NCI-H524 treated with DMSO at 0.1 percent for 48 hours (cell line): ENCODE measurements around the gene GOLGA6C.
"Not testable (repeated sequence)": the region's sequence is repeated elsewhere in the genome, so short reads cannot be mapped to it uniquely, and the experiment has no call there.

ENCODE experiments used
- DNase-seq: peaks from one replicate; lab custom pipeline; 2025; lab: John Stamatoyannopoulos, UW

Gene GOLGA6C

DNA sequence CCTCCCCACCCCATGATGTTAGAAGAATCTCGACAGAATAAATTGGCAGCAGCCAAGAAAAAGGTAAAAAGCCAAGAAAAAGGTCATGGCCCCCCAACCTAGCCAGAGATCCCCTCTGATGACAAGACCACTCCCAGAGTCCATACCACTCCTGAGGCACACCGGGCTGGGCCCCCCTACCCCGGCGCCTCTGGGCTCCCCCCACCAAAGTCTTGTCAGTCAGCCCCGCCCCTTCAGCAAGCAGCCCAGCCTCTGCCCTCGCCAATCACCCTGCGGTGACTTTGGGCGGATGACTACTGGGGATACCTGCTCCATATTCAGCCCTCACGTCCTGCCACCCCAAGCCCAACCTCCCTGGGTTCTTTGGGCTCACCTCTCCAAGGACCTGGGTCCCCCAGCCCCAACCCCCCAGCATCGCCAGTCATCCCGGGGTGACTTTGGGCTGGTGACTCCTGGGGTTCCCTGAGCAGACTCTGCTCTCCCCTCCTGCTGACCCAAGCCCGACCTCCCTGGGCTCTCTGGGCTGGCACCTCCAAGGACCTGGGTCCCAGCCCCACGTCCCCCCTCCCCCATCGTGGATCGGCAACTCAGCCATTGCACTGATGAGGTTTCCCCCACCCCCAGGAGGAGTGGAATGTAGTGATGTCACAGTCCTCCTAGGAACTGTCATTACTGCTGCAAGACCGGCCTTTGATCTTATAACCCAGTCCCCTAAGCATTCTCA, 648 bp downstream of the GOLGA6C start:
- not testable (repeated sequence) for DNase-seq

DNA sequence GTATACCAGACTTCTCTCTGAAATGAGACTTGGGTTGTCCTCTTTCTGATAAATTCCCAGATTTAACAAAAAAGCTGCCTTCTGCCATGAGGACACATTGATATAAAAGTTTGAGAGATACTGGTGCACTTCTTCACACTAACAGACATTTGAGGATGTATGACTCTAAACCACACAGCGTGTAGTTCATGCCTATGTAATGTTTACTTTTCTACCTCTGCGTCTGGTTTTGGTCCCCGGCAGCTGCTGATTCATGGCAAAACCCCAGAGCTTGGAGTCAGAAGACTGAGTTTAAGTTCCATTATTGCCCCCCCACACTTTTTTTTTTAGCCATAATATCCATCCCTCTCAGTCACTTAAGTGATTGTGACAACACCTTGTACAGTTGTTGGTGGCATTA, 1.7 kb downstream of the GOLGA6C start:
- DNase-seq: not testable (repeated sequence)

GRCh38 chr15:75273751-75274359, 15.7 kb downstream of the GOLGA6C start:
- DNase-seq: not testable (repeated sequence)

GRCh38 chr15:75274509-75275107, 16.5 kb downstream of the GOLGA6C start:
- not testable (repeated sequence) for DNase-seq

GRCh38 chr15:75275617-75276016, 17.5 kb downstream of the GOLGA6C start:
- DNase-seq: not testable (repeated sequence)

- not testable (repeated sequence) for DNase-seq
These were observed 20.4 kb downstream of the GOLGA6C start for GRCh38 chr15:75278497-75278896.

DNA sequence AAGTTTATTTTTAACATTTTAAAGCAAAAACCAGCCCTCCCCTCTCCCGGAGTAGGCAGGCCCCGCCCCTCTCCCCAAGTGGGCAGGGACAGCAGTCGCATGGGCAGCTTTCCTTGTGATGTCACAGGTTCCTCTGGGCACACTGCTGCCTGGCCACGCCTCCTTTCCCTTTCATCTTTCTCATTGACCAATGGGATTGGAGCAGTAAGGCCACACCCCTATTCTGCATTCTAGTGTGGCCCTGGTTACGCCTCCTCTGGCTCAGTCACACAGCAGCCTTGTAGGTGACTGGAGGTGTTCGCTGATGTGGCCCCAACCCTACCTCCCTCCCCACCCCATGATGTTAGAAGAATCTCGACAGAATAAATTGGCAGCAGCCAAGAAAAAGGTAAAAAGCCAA, 24.4 kb downstream of the GOLGA6C start, which contains the start of gene GOLGA6D:
Gene GOLGA6D, plus strand, starts transcription at position 264 of the 400 bp plus-strand sequence. Its CDS starts 41 bp downstream, at position 305.
- DNase-seq: not testable (repeated sequence)

GRCh38 chr15:75284152-75284551, 26.0 kb downstream of the GOLGA6C start:
- DNase-seq: not testable (repeated sequence)

DNA sequence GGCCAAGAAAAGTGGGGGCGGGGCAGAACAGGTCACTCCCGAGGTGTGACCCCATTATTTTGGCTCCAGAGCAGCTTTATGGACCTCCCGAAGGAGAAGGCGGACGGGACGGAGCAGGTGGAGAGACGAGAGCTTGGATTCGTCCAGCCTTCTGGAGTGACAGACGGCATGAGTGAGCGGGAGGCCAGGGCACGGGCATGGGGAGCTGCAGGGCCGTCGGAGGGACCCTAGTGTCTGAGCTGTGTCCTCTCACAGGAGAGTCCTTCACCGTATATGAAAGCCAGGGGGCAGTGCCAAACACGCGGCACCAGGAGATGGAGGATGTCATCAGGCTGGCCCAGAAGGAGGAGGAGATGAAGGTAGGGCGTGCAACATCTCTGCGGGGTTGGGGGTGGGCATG, 35.5 kb downstream of the GOLGA6C start:
- DNase-seq: not testable (repeated sequence)

DNA sequence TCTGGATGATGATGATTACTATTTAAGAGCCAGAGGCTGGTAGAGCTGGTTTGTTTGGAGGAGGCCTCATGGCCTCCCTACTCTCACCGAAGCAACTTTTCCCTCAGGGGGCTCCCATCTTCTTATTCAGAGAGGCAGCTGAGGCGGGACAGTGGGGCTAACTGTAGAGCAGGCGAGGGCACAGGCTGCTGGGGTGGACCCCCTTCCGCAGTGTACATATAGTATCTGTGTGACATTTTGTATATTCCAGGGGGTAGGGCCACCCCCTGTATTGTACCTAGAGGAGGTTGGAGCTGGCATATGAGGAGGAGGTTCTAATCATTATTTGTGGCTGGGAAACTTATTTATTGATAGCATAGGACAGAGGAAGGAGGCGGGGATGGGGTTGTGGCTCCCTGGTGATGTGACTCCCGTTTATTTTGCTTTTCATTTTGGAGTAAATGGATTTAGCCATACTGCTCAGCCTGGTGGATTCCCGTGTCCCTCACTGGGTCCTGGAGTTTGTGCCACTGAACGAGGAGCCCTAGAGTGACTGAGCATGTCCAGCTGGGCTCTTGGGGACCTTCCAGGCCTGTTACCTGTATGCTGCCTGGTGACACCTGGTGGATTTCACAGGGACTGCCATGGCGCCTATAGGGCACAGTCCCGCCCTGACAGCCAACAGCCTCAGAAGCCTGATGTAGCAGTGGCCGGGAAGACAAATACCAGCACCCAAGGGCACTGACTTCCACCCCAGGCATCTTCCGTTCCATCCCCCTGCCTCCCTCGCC, 40.6 kb downstream of the GOLGA6C start:
- not testable (repeated sequence) for DNase-seq

DNA sequence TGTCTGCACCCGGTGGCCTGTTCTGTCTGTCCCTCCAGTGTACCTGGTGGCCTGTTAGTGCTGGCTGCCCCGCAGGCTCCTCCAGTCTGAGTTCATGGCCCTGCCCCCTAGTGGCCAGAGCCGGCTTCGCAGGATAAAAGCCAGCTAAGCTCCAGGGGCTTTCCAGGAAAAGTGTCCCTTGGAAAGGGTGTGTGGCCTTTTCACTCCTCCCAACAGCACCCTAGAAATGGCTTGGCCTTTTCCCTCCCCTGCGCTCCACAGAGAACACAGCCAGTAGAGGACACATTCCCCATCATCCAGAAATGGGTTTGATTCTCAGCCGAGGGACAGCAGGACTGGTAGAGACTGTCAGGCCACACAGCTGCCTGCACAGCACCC, 41.2 kb downstream of the GOLGA6C start:
- not testable (repeated sequence) for DNase-seq

DNA sequence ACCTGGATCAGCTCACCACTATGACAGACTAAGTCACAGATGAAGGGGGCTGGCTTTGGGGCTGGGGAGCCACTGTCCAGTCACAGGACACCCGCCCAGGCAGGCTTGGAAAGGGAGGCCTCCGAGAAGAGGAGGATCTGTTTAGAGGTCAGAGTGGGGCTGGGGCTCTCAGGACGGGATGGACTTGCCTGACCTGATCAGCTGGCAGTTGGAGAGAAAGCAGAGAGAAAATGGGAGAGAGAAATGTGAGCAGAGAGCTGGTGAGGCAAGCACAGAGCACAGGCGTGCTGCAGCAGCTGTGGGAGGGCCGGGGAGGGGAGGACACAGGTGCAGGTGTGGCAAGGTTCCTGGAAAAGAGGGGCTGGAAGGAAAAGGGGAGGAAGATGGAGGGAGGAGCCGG, 41.9 kb downstream of the GOLGA6C start:
- DNase-seq: not testable (repeated sequence)

GRCh38 chr15:75302318-75302717, 44.2 kb downstream of the GOLGA6C start:
- DNase-seq: no peak

- not testable (repeated sequence) for DNase-seq
These were observed 44.6 kb downstream of the GOLGA6C start for GRCh38 chr15:75302753-75303152.

DNA sequence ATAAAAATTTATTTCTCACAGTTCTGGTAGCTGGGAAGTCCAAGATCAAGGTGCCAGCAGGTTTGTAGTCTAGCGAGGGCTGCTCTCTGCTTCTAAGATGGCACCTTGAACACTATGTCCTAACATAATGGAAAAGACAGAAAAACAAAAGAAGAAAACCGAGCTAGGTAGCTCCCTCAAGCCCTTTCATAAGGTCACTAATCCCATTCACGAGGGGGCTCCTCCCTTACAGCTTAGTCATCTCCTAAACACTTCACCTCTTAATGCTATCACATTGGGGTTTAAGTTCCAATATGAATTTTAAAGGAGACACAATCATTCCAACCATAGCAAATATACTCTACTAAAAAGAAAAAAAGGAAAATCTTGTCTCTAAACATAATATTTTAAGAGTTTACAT, 48.1 kb downstream of the GOLGA6C start:
- DNase-seq: no peak

DNA sequence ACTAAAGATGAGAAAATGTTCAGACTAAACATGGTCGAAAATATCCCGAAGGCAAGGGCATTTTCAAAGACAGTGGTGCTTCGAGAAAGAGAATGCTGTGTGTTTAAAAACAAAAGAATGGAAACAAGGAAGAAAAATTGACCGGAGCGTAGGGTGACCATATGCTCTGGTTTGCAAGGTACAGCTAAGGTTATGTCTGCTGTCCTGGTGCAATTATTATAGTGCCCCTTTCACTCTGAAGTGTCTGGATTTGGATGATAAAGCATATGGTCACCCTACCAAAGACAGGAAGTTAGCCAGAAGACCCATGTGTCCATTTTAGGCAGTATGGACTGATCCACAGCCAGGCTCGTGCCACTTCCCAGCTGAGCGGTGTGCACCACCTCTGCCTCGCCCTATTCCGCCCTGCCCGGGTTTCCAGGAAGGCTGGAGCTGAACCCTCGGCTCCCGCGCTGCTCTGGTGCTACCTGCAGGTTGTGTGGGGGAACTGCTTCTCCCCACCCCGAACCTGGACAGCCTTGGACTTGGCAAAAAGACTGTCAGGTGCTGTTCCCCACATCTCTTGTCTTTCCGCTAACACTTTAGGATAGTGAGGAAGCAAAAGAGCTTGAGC, 49.8 kb downstream of the GOLGA6C start:
- DNase-seq: peak; percentile 39

- DNase-seq: no peak
These were observed 51.6 kb downstream of the GOLGA6C start for GRCh38 chr15:75309711-75310110.

DNA sequence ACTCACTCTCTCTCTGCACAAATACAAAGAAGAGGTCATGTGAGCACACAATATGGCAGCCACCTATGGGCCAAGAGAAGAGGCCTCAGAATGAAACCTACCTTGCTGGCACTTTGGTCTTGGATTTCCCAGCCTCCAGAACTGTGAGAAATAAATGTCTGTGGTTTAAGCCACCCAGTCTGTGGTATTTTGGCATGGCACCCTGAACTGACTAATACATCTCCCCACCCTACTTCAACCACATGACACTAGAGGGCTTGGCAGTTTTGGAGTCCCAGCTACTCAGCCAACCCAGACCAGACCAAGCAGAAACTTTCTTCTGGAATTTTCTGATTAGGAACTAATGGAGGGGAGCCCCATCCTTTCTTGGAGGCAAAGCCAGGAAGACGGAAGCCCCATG, 54.4 kb downstream of the GOLGA6C start:
- DNase-seq: not testable (repeated sequence)

DNA sequence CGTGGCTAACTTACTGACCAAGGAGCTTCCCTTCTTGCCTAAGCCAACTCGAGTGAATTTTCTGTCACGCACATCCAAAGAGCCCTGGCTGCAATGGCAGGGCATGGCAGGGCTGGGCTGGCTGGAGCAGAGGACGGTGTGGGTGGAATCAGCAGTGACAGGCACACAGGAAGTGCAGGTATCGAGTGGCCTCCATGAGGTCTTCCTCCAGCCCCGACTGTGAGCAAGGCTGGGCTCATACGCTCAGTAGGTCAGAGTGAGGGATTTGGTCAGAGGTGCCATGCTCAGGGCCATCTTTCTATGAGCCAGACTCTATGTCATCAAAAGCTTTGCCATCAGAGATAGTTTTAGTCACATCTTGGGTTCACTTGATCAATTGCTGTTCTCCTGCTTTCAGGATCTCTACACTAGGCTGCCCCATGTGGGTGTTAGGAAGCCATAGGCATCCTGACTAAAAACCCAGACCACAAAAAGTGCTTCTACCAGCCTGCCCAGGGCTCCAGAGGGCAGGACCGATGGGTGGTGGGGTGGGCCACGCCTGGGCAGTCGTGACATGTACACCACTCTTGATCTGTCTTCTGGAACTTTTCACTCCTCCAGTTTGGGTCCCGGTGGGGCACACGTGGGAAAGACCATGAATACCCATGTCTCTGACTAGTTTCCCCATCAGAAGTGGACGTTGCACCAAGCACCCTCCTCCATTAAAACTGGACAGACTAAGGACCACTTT, 55.1 kb downstream of the GOLGA6C start:
- DNase-seq: no peak

GRCh38 chr15:75314552-75315290, 56.6 kb downstream of the GOLGA6C start:
- no peak for DNase-seq
